ENCODE data around the gene NCAM1. TPM values are rescaled to one million over a fixed set of nuclear protein-coding genes. Genes with fewer than 3 reads are reported as not detected.

Gene NCAM1
- total RNA-seq, 2 experiments from 2014 or later, result 0.48 to 0.78 TPM

- H3K36me3 Mint-ChIP-seq (ENCODE audit: low read depth), result no peaks in the 10 kb centered on the region
- ChIA-PET CTCF (no interaction called here), POLR2A (no interaction called here)
- no peak for DNase-seq
- no peaks in the 10 kb centered on the region for H3K9me3 Mint-ChIP-seq
- no peaks in the 10 kb centered on the region for H3K27me3 Mint-ChIP-seq
- H3K4me1 Mint-ChIP-seq, result no peaks in the 10 kb centered on the region
- H3K27ac Mint-ChIP-seq, result no peak overlapping the region
- H3K4me3 Mint-ChIP-seq, result no peak overlapping the region
These were observed 129.7 kb downstream of the NCAM1 start for GRCh38 chr11:113090716-113091480.

- ChIA-PET POLR2A (no interaction called here), CTCF (no interaction called here)
- H3K36me3 Mint-ChIP-seq (ENCODE audit: low read depth), result no peaks in the 10 kb centered on the region
These were observed 130.2 kb downstream of the NCAM1 start for GRCh38 chr11:113091481-113091780.

GRCh38 chr11:113096648-113097047 is 135.4 kb downstream of the NCAM1 start:
- no peak for DNase-seq
- no peak overlapping the region for H3K27ac Mint-ChIP-seq
- ChIA-PET POLR2A (no interaction called here), CTCF (no interaction called here)
- no peaks in the 10 kb centered on the region for H3K36me3 Mint-ChIP-seq (ENCODE audit: low read depth)
- no peaks in the 10 kb centered on the region for H3K4me1 Mint-ChIP-seq
- H3K4me3 Mint-ChIP-seq, result no peak overlapping the region
- H3K9me3 Mint-ChIP-seq, result no peaks in the 10 kb centered on the region
- peaks cover 3% of the 10 kb centered on the region for H3K27me3 Mint-ChIP-seq

More at GRCh38 chr11:113091481-113091780, 130.2 kb downstream of the NCAM1 start:
- Mint-ChIP-seq H3K27ac (no peak overlapping the region), H3K27me3 (no peaks in the 10 kb centered on the region), H3K9me3 (no peaks in the 10 kb centered on the region), H3K4me3 (no peak overlapping the region), H3K4me1 (no peaks in the 10 kb centered on the region)
- DNase-seq, result no peak

GRCh38 chr11:113103932-113104690 is 142.9 kb downstream of the NCAM1 start:
- H3K36me3 Mint-ChIP-seq (ENCODE audit: low read depth), result no peaks in the 10 kb centered on the region
- no peaks in the 10 kb centered on the region for H3K4me1 Mint-ChIP-seq
- CTCF ChIA-PET, result no interaction called here
- H3K9me3 Mint-ChIP-seq, result no peaks in the 10 kb centered on the region
- H3K27ac Mint-ChIP-seq, result no peak overlapping the region
- POLR2A ChIA-PET, result no interaction called here
- H3K4me3 Mint-ChIP-seq, result no peak overlapping the region
- DNase-seq, result no peak
- peaks cover 11% of the 10 kb centered on the region for H3K27me3 Mint-ChIP-seq

- Mint-ChIP-seq H3K9me3 (no peaks in the 10 kb centered on the region), H3K36me3 (ENCODE audit: low read depth) (no peaks in the 10 kb centered on the region), H3K27ac (no peak overlapping the region), H3K4me3 (no peak overlapping the region), H3K27me3 (peaks cover 11% of the 10 kb centered on the region), H3K4me1 (no peaks in the 10 kb centered on the region)
- ChIA-PET POLR2A (no interaction called here), CTCF (no interaction called here)
- no peak for DNase-seq
These were observed 143.6 kb downstream of the NCAM1 start for GRCh38 chr11:113104691-113105251.

GRCh38 chr11:113105592-113105991 is 144.4 kb downstream of the NCAM1 start:
- H3K36me3 Mint-ChIP-seq (ENCODE audit: low read depth), result no peaks in the 10 kb centered on the region
- H3K4me3 Mint-ChIP-seq, result no peak overlapping the region
- no peaks in the 10 kb centered on the region for H3K4me1 Mint-ChIP-seq
- peaks cover 11% of the 10 kb centered on the region for H3K27me3 Mint-ChIP-seq
- H3K27ac Mint-ChIP-seq, result no peak overlapping the region
- DNase-seq, result no peak
- ChIA-PET POLR2A (no interaction called here), CTCF (no interaction called here)
- no peaks in the 10 kb centered on the region for H3K9me3 Mint-ChIP-seq

- peaks cover 11% of the 10 kb centered on the region for H3K27me3 Mint-ChIP-seq
- CTCF ChIA-PET, result no interaction called here
- POLR2A ChIA-PET, result no interaction called here
- no peaks in the 10 kb centered on the region for H3K36me3 Mint-ChIP-seq (ENCODE audit: low read depth)
- no peak overlapping the region for H3K27ac Mint-ChIP-seq
- DNase-seq, result no peak
- no peaks in the 10 kb centered on the region for H3K9me3 Mint-ChIP-seq
- H3K4me1 Mint-ChIP-seq, result no peaks in the 10 kb centered on the region
- H3K4me3 Mint-ChIP-seq, result no peak overlapping the region
These were observed 145.3 kb downstream of the NCAM1 start for GRCh38 chr11:113106507-113106906.

- peaks cover 3% of the 10 kb centered on the region for H3K27me3 Mint-ChIP-seq
- no peak overlapping the region for H3K27ac Mint-ChIP-seq
- ChIA-PET POLR2A (no interaction called here), CTCF (no interaction called here)
- H3K36me3 Mint-ChIP-seq (ENCODE audit: low read depth), result no peaks in the 10 kb centered on the region
- no peak overlapping the region for H3K4me3 Mint-ChIP-seq
- H3K4me1 Mint-ChIP-seq, result no peaks in the 10 kb centered on the region
- no peaks in the 10 kb centered on the region for H3K9me3 Mint-ChIP-seq
- no peak for DNase-seq
These were observed 148.8 kb downstream of the NCAM1 start for GRCh38 chr11:113110046-113110445.

- Mint-ChIP-seq H3K36me3 (ENCODE audit: low read depth) (no peaks in the 10 kb centered on the region), H3K9me3 (no peaks in the 10 kb centered on the region), H3K4me1 (no peaks in the 10 kb centered on the region), H3K4me3 (no peak overlapping the region), H3K27ac (no peak overlapping the region), H3K27me3 (no peaks in the 10 kb centered on the region)
- CTCF ChIA-PET, result no interaction called here
- POLR2A ChIA-PET, result no interaction called here
- no peak for DNase-seq
These were observed 149.9 kb downstream of the NCAM1 start for GRCh38 chr11:113111156-113111555.

- ChIA-PET CTCF (no interaction called here), POLR2A (no interaction called here)
- no peak overlapping the region for H3K4me3 Mint-ChIP-seq
- no peak for DNase-seq
- H3K36me3 Mint-ChIP-seq (ENCODE audit: low read depth), result no peaks in the 10 kb centered on the region
- no peak overlapping the region for H3K27ac Mint-ChIP-seq
- no peaks in the 10 kb centered on the region for H3K9me3 Mint-ChIP-seq
- H3K27me3 Mint-ChIP-seq, result peaks cover 2% of the 10 kb centered on the region
- no peaks in the 10 kb centered on the region for H3K4me1 Mint-ChIP-seq
These were observed 151.1 kb downstream of the NCAM1 start for GRCh38 chr11:113112307-113112706.

GRCh38 chr11:113113801-113114704 is 152.8 kb downstream of the NCAM1 start:
- H3K4me1 Mint-ChIP-seq, result no peaks in the 10 kb centered on the region
- ChIA-PET POLR2A (no interaction called here), CTCF (interaction anchor here (1.3 to 2.2 kb wide), 2 partner anchors 319 to 526 kb away, joined by 3 to 5 read pairs; no protein-coding TSS in a partner anchor)
- no peak overlapping the region for H3K27ac Mint-ChIP-seq
- DNase-seq, result no peak
- peaks cover 6% of the 10 kb centered on the region for H3K27me3 Mint-ChIP-seq
- H3K4me3 Mint-ChIP-seq, result no peak overlapping the region
- H3K36me3 Mint-ChIP-seq (ENCODE audit: low read depth), result no peaks in the 10 kb centered on the region
- H3K9me3 Mint-ChIP-seq, result no peaks in the 10 kb centered on the region

- Mint-ChIP-seq H3K27me3 (peaks cover 7% of the 10 kb centered on the region), H3K27ac (no peak overlapping the region), H3K36me3 (ENCODE audit: low read depth) (no peaks in the 10 kb centered on the region), H3K4me1 (no peaks in the 10 kb centered on the region), H3K4me3 (no peak overlapping the region), H3K9me3 (no peaks in the 10 kb centered on the region)
- ChIA-PET CTCF (interaction anchor here (1.3 to 2.4 kb wide), 3 partner anchors 175 to 526 kb away, joined by 3 to 6 read pairs (median 5); no protein-coding TSS in a partner anchor), POLR2A (no interaction called here)
- DNase-seq, result no peak
These were observed 153.4 kb downstream of the NCAM1 start for GRCh38 chr11:113114705-113115027.

- Mint-ChIP-seq H3K27ac (no peak overlapping the region), H3K36me3 (ENCODE audit: low read depth) (no peaks in the 10 kb centered on the region), H3K9me3 (no peaks in the 10 kb centered on the region), H3K27me3 (peaks cover 18% of the 10 kb centered on the region), H3K4me3 (no peak overlapping the region), H3K4me1 (no peaks in the 10 kb centered on the region)
- no peak for DNase-seq
- CTCF ChIA-PET, result no interaction called here
- POLR2A ChIA-PET, result no interaction called here
These were observed 156.9 kb downstream of the NCAM1 start for GRCh38 chr11:113118104-113118503.
